Suppressor macrophage (primary cell): ENCODE data around the gene PROM1.

Source experiments
- DNase-seq, 4 experiments: peaks; one replicate each; pipeline ENCODE4 v3.0.0-alpha.2; 2020 to 2022

The PROM1 gene

DNA sequence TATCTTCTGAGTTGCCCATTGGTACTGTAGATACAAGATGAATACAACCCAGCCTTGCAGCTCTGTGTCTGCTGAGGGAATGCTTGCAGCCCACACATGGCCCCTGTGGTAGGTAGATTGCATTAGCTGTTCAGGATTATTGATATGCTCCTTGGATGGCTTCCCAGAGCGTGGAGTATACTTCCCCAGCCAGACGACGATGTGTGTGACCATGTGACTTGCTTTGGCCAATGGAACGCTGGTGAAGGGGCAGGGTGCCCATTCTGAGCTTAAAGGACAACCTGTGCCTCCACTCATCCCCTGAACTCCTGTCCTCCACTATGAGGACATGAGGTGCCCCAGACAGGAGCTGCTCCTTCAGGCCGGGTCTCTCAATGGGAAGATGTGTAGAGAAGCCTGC, 96.9 kb downstream of the PROM1 start:
- no peak for DNase-seq

DNA sequence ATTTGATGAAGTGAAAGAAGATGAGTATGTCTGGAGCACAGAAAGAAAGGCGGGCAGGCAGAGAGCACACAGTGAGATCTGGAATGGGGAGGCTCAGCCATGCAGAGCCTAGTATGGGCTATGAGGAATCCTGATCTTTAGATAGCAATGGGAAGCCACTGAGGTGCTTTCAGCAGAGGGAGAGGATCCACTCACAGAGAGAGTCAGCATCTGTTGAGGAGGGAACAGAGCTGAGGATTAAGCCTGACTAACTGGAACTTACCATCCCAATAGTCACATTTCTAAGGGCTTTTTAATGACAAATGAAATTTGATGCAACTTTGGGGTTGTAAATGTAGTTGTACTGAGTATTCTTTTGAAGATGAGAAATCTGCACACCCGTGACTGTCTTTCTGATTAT, 100.2 kb downstream of the PROM1 start:
- DNase-seq: no peak

DNA sequence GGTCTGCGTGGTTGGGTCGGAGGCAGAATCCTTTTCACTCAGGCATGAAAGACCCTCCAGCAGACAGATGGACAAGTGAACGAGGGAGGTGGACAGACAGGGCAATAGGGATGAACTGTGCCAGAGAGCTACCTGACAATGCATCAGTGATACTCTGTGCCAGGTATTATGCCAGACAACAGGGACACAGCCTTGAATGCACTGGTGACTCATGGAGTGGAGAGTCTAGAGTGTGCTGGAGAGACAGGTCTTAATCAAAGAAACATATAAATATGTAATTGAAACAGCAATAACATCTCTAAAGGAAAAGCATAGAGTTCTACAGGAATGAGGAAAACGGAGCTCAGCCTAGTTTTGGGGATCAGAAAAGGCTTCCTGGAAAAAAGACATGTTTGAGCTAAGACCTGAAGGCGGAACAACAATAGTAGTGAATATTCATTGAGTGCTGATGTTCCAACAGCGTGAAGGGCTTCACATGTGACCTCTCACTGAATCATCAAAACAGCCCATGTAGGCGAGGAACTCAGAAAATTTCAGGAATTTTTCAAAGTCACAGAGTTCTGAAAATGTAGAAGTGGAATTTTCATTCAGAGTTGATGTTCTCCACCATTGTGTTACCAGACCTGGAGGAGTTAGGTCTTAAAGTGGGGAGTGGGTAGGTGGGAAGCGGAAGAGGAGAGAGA, 100.8 kb downstream of the PROM1 start:
- DNase-seq: no peak

DNA sequence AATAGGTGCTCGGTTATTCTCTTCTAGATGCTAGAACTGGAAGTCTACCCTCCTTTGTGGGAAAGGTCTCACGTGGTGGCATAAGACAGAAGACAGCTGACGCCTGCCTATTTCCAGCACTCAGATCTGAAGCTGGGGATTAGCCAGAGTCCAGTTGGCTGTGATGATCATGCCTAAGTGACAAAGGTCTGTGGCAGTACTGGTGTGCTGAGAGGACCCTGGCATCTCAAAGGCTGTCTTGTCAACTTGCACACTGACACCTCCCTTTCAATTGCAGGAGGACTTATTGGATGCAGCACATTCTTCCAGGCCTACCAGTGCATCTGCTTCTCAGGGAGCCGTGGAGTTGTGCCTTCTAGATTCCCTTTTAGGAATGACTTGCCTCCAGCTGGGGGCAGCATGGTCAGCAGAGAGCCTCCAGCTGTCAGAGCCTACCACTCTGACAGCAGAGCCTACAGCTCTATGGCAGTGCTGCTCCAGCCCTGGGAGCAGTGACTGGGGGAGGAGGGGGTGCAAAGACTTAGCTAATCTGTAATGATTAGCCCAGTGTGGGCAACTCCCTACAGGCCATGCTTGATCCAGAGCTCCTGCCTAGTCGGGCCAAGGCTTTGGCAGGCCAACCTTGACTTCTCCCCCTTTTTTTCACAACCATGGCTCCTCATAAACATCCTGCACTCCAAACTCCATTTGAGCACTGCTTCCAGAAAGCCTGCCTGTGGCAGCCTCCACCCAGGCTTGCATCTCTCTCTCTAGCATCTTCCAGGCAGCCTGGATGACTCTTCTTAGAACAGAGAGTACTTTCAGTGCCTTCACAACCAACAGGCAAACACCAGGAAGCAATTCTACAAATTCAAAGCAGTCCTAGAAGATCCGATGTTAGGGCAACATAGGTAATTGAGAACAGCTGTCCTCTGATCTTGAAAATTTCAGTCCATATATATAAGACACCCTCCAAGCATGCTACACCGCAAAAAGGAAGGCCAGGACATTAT, 107.1 kb downstream of the PROM1 start:
- no peak for DNase-seq

DNA sequence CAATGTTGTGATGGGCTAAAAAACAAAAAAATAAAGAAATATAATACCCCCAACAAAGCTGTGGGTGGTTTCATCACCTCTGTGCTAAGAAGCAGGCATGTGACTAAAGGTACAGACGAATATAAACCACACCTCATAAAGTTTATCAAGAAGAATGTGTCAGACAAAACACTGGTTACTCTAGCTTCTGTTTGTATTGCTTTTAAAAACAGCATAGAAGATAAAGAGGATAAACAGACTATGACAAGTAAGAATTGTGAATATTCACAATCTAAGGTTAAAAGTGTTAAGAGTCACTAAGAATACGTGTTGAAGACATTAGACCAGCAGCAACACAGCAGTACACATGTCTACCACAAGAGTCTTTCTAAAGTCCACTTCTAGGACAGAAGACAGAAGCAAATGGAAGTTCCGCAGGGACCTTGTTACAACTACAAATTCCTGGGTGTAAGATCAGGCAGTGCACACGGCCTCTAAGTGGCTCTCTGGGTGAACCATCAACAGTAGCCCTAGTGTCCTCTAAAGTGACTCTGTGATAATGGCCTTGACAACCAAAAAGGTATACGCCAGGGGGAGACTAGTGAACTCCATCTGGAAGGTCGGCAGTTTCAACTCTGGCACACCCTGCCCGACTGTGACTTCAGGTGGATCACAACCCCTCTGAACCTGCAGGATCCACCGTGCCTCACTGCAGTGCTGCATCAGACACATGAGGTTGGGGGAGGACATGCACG, 112.6 kb downstream of the PROM1 start:
- DNase-seq: no peak

DNA sequence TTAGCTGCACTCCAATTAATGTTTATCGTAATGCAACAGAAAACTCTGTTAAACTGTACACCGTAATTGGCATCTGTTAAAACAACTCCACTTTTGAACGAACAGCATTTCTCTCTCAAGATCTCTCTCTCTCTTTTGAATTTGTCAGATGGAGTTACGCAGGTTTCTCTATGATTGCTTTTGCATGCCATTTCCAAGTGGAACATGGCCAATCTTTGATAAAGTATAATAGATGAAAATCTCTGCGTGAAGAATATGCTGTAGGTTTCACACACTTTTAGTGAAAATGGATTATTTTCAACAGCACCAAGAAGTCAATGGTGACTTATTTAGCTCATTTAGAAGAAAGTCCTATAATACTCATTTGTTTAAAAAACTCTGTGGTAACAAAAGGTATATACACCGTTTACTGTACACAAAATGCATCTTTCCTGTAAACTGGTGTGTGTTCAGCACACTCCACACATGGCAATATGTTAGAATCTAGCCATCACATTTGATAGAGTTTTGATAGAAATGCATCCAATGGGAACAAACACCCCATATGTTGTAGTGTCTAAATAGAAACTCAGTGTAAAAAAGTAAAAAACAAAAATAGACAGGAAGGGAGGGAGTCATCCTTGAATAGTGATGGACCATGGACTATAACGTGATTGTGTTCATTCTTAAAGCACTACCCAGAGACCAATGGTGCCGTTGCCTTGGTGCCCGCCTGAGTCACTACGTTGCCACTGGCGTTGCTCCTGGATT, 115.1 kb downstream of the PROM1 start:
- no peak for DNase-seq

DNA sequence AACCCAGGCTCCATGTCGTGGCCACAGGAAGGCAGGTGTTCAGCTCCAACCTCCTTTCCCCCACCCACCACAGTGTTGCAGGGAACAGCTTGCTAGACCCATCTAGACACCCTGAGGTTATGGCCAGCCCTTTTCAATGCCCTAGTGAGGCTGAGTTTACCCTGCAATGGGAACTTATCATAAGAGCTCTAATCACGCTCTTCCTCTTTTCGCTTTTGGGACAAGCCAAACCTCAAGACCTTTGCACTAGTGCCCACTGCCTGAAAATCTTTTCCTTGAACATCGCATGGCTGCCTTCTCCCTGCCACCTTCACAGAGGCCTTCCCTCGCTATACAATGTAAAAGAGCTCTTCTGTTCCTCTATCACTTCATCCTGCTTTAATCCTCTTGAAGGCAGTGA, 118.5 kb downstream of the PROM1 start:
- peak; percentile 16 to 46 (median 42) for DNase-seq

DNA sequence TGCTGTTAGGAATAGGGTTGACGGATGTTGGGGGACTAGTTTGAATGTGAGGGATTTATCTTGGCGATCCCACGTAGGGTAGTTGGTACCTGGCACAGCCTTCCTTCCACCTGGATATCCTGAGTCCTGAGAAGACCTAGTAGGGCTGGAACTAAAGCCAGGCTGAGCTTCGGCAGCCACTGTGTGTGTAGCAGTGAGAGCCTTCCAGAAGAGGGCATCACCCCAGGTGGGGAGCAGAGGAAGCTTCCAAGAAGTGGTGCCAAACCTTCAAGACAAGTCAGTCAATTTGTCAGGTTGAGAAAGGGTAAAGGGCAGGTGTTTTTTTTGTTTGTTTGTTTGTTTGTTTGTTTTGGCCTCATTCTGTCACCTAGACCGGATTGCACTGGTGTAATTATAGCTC, 119.7 kb downstream of the PROM1 start:
- no peak for DNase-seq

DNA sequence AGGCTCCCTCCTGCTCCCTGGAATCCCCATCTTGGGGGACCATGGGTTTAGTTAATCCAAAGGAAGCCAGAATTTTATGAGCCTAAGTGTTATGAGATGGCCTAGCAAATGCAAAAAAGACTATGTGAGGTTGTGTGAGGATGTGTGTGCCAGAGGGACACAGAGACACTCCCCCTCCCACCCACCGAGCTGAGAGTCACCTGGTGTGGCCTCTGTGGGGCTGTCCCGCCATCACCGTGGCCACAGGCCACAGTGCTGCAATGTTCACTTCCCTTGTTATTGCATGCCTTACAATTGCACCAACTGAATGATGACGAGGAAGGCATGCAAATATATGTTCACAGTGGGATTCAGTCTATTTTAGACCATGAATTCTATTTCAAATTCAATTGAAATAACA, 120.2 kb downstream of the PROM1 start:
- peak; percentile 43 to 82 (median 66) for DNase-seq

DNA sequence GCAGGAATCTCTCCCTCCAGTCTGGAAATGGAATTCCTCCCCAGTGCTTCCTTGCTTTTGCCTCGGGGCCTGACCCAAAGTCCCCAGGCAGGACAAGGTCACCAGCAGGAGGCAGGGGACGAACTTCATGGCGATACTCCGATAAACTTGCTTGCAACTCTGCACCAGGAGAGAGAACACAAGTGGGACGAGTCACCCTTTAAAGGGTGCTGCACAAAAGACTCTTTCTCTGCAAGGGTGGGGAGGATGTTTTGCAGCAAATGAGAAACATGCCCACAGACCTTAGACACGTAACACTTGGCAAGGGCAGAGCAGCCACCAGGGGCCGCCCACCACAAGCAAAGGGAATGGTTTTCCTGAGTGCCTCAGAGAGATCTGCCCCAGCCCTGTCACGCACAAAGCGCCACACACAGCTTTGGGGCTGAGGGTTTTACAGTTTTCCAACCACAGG, 120.8 kb downstream of the PROM1 start, which contains the start of gene FGFBP2:
TSS of gene FGFBP2 (minus strand) at position 175 of the 451 bp plus-strand sequence. CDS start at position 129, 46 bp downstream.
- DNase-seq: peak; percentile 31 to 77 (median 54)

DNA sequence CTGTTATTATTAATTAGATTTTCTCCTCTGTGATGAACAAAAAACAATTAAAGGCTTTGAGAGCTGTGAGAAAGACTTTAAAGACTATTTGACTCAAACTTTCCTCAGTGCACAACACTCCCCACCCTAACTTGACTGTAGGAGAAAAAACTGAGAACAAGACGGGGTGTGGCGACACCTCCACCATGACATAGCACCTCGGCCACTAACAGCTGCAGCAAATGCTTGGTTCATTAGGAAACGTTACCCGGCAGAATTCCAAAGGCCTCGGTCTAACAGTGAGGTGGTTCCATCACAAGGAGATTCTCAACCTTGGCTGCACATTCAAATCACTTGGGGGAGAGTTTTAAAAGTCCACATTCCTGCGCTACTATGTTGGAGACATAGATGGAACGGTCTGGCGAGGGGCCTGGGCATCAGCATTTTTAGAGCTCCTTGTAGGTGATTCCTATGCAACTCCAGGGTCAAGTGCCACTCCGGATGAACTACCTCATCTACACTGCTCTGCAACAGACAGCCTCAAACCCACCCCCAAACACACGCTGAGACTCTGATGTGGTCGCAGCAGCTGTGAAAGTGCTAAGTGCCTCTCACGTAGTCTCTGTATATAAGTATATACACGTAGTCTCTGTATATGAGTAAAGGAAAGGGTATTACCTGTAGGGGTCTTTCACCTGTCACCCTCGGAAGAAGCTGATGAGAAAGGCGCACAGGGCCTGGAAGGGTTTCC, 121.9 kb downstream of the PROM1 start:
- peak in 1 of 4 experiments; percentile 12 for DNase-seq

DNA sequence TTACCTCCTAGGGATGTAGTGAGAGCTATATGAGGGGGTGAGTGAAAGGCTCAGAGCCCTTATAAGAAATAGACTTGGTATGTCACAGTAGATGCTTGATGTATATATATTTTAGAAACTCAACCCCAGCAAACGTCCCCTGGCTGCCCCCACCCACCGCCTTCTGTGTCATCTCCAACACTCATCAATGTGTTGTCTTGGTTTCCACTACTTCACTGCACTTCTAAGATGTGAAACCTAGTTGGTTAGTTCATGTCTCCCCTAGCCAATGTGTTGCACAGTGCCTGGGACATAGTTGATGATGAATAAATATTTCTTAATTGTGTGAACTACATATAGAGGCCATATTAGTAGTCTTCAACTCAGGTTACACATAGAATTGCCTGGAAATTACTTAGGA, 125.3 kb downstream of the PROM1 start:
- no peak for DNase-seq

DNA sequence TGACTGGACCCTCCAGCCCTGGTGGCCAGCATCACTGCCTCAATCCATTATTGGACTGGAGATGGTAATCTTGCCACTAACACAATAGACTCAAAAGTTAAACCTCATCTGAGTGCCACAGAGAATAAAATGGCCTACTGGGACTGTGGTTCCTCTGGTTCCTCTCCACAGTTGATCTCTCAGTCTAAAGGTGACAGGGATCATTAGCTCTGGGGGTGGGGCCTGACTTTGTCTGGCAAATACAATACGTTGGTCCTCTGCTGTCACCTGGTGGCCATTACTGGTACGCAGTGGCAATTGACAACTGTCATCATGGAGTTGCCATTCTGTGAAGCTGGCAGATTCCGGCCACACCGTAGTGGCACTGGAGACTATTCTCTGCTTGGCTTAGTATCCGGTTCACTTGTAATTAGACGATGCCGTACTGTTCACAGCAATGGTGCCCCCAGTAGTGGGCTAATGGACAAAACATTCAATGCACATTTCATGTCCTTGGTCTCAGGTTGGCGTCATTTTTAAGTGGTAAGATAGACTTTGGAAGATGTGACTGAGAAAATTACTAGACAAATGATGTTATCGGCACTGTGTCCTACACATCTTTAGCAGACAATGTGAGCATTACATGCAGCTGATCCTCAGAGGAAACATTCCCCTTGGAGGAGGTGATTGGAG, 127.5 kb downstream of the PROM1 start:
- DNase-seq: peak; percentile 86 to 92 (median 90)

DNA sequence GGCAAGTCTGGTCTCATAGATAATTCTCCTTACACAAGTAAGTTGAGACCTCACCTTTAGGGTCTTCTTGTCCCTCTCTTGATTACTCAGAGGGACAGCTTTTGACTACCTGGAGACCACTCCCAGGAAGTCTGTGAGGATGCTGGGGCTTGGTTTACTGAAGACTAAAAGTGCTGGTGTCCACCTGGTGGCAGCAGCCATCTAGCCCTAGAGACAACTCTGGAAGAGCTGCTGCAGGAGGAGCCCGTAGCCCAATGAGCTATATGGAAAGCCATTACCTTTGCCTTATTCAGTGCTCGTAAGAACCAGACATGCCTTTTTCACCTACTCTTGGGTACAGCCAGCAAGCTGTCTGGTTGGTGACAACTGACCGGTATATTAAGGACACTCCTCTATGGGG, 128.2 kb downstream of the PROM1 start:
- no peak for DNase-seq

DNA sequence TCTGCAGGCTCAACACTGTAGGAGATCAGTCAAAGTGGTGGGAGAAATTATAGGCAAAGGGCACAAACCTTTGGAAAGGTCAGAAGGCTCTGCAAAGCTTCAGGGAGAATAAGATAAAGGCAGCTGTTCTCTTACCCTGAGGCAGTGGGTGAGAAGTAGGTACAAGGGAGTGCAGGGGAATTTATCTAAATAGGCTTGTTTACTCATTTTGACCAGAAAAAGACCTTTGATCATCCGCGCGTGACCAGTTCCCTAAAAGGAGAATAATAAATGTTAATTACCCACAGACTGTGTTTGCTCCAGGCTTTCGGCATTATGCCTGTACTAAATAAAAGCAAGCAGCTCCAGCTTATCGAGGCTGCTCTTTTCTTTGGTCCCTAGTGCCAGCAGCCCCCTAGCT, 130.2 kb downstream of the PROM1 start:
- DNase-seq: no peak

DNA sequence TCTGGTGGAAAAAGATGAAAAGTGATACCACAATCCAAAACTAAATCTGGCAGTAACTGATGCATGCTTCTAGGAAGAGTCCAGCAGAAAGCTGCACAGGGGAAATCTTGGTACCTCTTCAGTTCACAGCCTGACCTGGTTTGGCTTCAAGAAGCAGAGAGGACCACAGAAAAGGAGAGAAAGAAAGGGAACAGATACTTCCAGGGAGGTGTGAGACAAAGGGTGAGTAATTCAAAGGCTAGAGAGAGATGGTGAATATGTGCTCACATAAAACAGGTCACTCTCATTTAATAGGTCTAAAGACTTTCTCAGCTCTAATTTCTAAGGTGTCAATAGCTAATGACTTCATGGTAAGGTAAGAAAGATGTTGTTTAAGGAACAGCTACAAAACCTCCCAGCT, 132.0 kb downstream of the PROM1 start:
- no peak for DNase-seq

DNA sequence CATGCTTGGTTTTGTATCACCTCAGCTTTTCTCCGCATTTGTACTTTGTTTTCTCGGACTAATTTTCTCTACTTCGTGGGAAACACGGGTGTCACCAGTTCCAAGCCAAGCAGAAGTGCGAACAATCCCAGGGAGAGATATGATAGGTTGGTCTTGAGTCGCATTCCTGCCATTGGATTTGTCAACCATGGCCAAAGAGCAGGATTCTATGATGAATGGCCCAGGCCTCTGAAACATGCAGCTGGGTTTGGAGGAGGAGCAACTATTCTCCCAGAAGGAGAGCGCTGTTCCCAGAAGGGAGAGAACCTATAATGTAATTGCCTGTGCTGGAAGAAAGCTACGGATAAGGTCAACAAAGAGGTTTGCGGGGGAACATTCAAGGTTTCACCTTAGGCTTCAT, 135.0 kb downstream of the PROM1 start:
- DNase-seq: no peak

DNA sequence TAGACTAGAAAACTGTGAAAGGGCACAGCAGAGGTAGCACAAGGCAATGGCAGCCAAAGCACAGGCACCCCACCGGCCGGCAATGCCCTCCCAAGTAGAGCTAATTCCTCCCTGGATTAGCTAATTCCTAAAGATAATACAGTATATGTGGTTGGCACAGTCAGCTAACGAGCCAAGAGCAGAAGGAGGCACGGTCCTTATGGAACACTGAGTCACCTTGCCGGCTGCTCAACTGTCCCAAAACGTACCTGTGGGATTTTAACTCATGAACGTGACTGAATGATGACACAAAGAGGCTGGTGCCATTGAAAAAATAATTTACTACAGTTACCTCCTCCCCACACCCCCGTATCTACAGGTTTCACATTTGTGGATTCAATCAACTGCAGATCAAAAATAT, 136.1 kb downstream of the PROM1 start:
- DNase-seq: no peak

DNA sequence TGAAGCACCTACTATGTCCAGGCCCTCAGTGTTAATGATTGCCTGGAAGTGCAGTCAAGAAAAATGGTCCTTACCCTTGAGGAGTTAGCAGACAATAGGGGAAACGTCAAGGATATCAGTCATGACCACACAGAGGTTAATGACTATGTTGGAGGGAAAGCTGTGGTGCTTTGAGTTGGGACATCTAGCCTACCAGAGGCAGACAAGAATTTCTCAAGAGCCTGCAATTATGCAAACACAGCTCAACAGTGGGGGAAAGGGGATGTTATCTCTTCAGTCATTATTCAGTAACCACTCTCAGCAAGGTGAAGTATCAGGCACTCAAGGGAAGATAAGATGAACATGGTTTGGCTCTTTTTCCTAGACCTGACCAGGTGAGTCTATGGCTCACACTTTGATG, 138.3 kb downstream of the PROM1 start:
- peak; percentile 22 to 63 (median 52) for DNase-seq

DNA sequence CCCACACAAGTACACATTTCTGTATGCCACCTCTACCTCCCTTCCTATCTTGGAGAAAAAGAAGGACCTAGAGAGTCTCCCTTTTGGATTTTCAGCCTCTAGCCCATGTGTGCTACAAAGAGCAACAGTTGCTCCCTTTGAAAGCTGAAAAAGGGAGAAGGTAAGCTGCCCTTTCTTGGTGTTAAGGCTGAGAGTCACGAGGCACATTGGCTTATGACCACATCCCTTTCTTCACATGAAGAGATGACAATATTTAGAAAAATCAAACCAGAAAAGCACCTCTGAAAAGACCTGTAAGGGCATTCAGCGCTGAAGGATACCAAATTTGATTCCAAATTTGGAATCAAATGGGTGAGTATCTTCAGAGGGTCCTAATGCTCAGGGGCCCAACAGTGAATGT, 138.9 kb downstream of the PROM1 start:
- DNase-seq: peak in 1 of 4 experiments; percentile 6

DNA sequence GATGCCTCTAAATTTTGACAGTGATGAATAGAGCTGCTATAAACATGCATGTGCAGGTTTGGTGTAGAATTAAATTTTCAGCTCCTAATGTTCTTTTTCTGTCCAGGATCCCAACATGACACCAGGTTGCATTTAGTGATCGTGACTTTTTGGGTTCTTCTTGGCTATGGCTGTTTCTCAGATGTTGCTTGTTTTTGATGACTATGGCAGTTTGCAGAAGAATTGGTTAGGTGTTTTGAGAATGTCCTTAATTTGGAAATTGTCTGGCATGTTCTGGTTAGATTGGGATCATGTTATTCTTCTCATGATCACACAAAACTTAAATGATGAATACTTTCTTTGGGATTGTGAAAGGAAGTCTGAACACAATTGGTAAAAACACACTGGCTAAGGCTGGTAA, 141.5 kb downstream of the PROM1 start:
- DNase-seq: no peak
